Trophoblast cell (in vitro differentiated cells and primary cell): ENCODE measurements around the gene TEX35.

Source experiments
- DNase-seq, 2 donors: peaks; one replicate each; pipeline ENCODE4 v3.0.0-alpha.2; 2016
- H2AFZ ChIP-seq: 2 replicates; pipeline ENCODE4 v1.6.1; 2013; ENCODE audit warnings: low read length, moderate library complexity, mild to moderate bottlenecking; ENCODE audit not compliant: insufficient read depth, poor library complexity
- H2AK5ac ChIP-seq: 2 replicates; pipeline ENCODE4 v1.6.1; 2013; ENCODE audit warnings: mild to moderate bottlenecking, low read length
- H2BK120ac ChIP-seq: 2 replicates; pipeline ENCODE4 v1.6.1; 2013; ENCODE audit warnings: low read length, mild to moderate bottlenecking, moderate library complexity; ENCODE audit not compliant: insufficient read depth, poor library complexity
- H2BK12ac ChIP-seq: 2 replicates; pipeline ENCODE4 v1.6.1; 2013; ENCODE audit warnings: mild to moderate bottlenecking, low read length, moderate library complexity
- H2BK5ac ChIP-seq: 2 replicates; pipeline ENCODE4 v1.6.1; 2013; ENCODE audit warnings: low read length, low read depth, moderate library complexity, mild to moderate bottlenecking; ENCODE audit not compliant: poor library complexity
- H3K14ac ChIP-seq: 2 replicates; pipeline ENCODE4 v1.6.1; 2013; ENCODE audit warnings: mild to moderate bottlenecking, low read length
- H3K18ac ChIP-seq: 2 replicates; pipeline ENCODE4 v1.6.1; 2013; ENCODE audit warnings: mild to moderate bottlenecking, low read length
- H3K23ac ChIP-seq: 2 replicates; pipeline ENCODE4 v1.6.1; 2013; ENCODE audit warnings: low read length
- H3K27ac ChIP-seq: 2 replicates; pipeline ENCODE4 v1.5.1; 2013; ENCODE audit warnings: low read depth, mild to moderate bottlenecking, inconsistent platforms, low read length, moderate library complexity
- H3K27me3 ChIP-seq: 2 replicates; pipeline ENCODE4 v1.6.1; 2013; ENCODE audit warnings: inconsistent platforms, mild to moderate bottlenecking, low read length, moderate library complexity; ENCODE audit not compliant: insufficient read depth
- H3K36me3 ChIP-seq, 2 experiments: 1 replicate in 1 of 2; 2 replicates in 1 of 2; pipeline ENCODE4 v1.6.1; 2013; ENCODE audit warnings: low read length in 2 of 2, mild to moderate bottlenecking in 2 of 2, moderate library complexity in 1 of 2; ENCODE audit not compliant: insufficient read depth in 2 of 2, control insufficient read depth in 1 of 2
- H3K4ac ChIP-seq: 2 replicates; pipeline ENCODE4 v1.6.1; 2013; ENCODE audit warnings: low read depth, mild to moderate bottlenecking, low read length, moderate library complexity
- H3K4me1 ChIP-seq, 2 experiments: 1 replicate in 1 of 2; 2 replicates in 1 of 2; pipeline ENCODE4 v1.6.1; 2013; ENCODE audit warnings: low read length in 2 of 2, mild to moderate bottlenecking in 2 of 2, moderate library complexity in 1 of 2; ENCODE audit not compliant: insufficient read depth in 2 of 2, control insufficient read depth in 1 of 2
- H3K4me2 ChIP-seq: 2 replicates; pipeline ENCODE4 v1.6.1; 2013; ENCODE audit warnings: inconsistent platforms, mild to moderate bottlenecking, low read length, moderate library complexity
- H3K4me3 ChIP-seq: 2 replicates; pipeline ENCODE4 v1.5.1; 2013; ENCODE audit warnings: mild to moderate bottlenecking, low read depth, low read length, inconsistent platforms
- H3K79me1 ChIP-seq: one replicate; pipeline ENCODE4 v1.6.1; 2013; ENCODE audit warnings: low read length
- H3K79me2 ChIP-seq: 2 replicates; pipeline ENCODE4 v1.6.1; 2013; ENCODE audit warnings: low read length, mild to moderate bottlenecking; ENCODE audit not compliant: control insufficient read depth, insufficient read depth, poor library complexity
- H3K9ac ChIP-seq: 2 replicates; pipeline ENCODE4 v1.6.1; 2013; ENCODE audit warnings: mild to moderate bottlenecking, low read length
- H3K9me3 ChIP-seq: 2 replicates; pipeline ENCODE4 v1.6.1; 2013; ENCODE audit warnings: low read depth, mild to moderate bottlenecking, control low read depth, inconsistent platforms, low read length; ENCODE audit not compliant: insufficient read depth
- H4K12ac ChIP-seq: 2 replicates; pipeline ENCODE4 v1.6.1; 2013; ENCODE audit warnings: low read depth, mild to moderate bottlenecking, low read length, moderate library complexity
- H4K8ac ChIP-seq: 2 replicates; pipeline ENCODE4 v1.6.1; 2013; ENCODE audit warnings: low read depth, mild to moderate bottlenecking, low read length, moderate library complexity
- H4K91ac ChIP-seq: one replicate; pipeline ENCODE4 v1.6.1; 2013; ENCODE audit warnings: low read depth, mild to moderate bottlenecking, low read length, moderate library complexity
- WGBS: extraction: QIAGEN DNeasy Blood & Tissue Kit; methylation state at CpG from one replicate; pipeline ENCODE4 v1.1.7; 2013; ENCODE audit warnings: missing lambda C conversion rate; ENCODE audit not compliant: insufficient read length, insufficient coverage; ENCODE audit errors: extremely low coverage; 5-methylcytosine and 5-hydroxymethylcytosine counted together

TEX35 gene

GRCh38 chr1:178537382-178538090 lies 24.6 kb downstream of the TEX35 start:
- H3K79me1 ChIP-seq: peaks cover 2% of the 10 kb centered on the region
- no peak overlapping the region for H2AFZ ChIP-seq
- no peak overlapping the region for H2BK5ac ChIP-seq
- H3K9me3 ChIP-seq: no peaks in the 10 kb centered on the region
- H3K9ac ChIP-seq: no peak overlapping the region
- no peak overlapping the region for H3K4me3 ChIP-seq
- H3K23ac ChIP-seq: no peak overlapping the region
- H4K91ac ChIP-seq: no peak overlapping the region
- no peak overlapping the region for H3K4me2 ChIP-seq
- H2BK120ac ChIP-seq: no peak overlapping the region
- no peak overlapping the region for H3K4ac ChIP-seq
- H3K27me3 ChIP-seq: no peaks in the 10 kb centered on the region
- H3K14ac ChIP-seq: no peak overlapping the region
- no peak overlapping the region for H3K18ac ChIP-seq
- peaks cover 9 to 12% of the 10 kb centered on the region in 2 experiments for H3K4me1 ChIP-seq
- H2AK5ac ChIP-seq: no peak overlapping the region
- no peaks in the 10 kb centered on the region for H3K36me3 ChIP-seq
- no peak overlapping the region for H4K12ac ChIP-seq
- no CpG with 5 or more reads among the region's 20 CpGs for WGBS
- no peak overlapping the region for H2BK12ac ChIP-seq
- H3K27ac ChIP-seq: no peak overlapping the region
- H3K79me2 ChIP-seq: no peaks in the 10 kb centered on the region
- peak; percentile 68 to 71 for DNase-seq
- H4K8ac ChIP-seq: no peak overlapping the region

- no peak overlapping the region for H3K14ac ChIP-seq
- peak; percentile 18 to 28 for DNase-seq
- peaks cover 5% of the 10 kb centered on the region for H3K79me1 ChIP-seq
- no peak overlapping the region for H2AFZ ChIP-seq
- no peak overlapping the region for H3K27ac ChIP-seq
- H3K18ac ChIP-seq: no peak overlapping the region
- no peak overlapping the region for H4K12ac ChIP-seq
- WGBS: no CpG with 5 or more reads among the region's 9 CpGs
- no peaks in the 10 kb centered on the region for H3K79me2 ChIP-seq
- H3K23ac ChIP-seq: no peak overlapping the region
- no peak overlapping the region for H3K4ac ChIP-seq
- H2BK5ac ChIP-seq: no peak overlapping the region
- no peaks in the 10 kb centered on the region for H3K27me3 ChIP-seq
- H2BK12ac ChIP-seq: no peak overlapping the region
- H4K8ac ChIP-seq: no peak overlapping the region
- H2BK120ac ChIP-seq: no peak overlapping the region
- H4K91ac ChIP-seq: no peak overlapping the region
- H3K4me2 ChIP-seq: no peak overlapping the region
- H3K9me3 ChIP-seq: no peaks in the 10 kb centered on the region
- H3K36me3 ChIP-seq: no peaks in the 10 kb centered on the region
- no peak overlapping the region for H2AK5ac ChIP-seq
- peaks cover 9 to 15% of the 10 kb centered on the region in 2 experiments for H3K4me1 ChIP-seq
- no peak overlapping the region for H3K9ac ChIP-seq
- H3K4me3 ChIP-seq: no peak overlapping the region
These were observed 25.4 kb downstream of the TEX35 start for GRCh38 chr1:178538192-178538916.

DNA sequence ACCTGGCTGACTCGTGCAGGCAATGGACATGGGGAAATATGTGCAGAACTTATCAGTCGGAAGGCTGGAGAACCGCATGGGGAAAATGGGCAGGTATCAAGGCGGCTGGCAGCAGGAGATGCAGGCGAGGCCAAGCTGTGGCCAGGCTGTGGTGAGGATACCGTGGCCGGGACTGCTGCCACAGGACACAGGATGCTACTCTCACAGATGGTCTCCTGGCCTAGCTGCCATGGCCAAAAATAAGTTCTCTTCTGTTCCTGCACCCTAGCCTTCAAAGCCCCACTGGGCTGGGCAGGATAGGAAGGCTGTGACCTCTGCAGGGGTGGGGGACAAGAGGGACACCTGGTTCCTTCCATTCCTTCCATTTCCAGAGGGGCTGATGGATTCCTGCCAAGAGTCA lies 26.4 kb downstream of the TEX35 start:
- no peak overlapping the region for H3K23ac ChIP-seq
- H2BK12ac ChIP-seq: no peak overlapping the region
- peaks cover 9 to 15% of the 10 kb centered on the region in 2 experiments for H3K4me1 ChIP-seq
- no peak overlapping the region for H3K27ac ChIP-seq
- no peak overlapping the region for H4K12ac ChIP-seq
- peaks cover 5% of the 10 kb centered on the region for H3K79me1 ChIP-seq
- no peak overlapping the region for H2BK5ac ChIP-seq
- H3K79me2 ChIP-seq: no peaks in the 10 kb centered on the region
- no peak overlapping the region for H2BK120ac ChIP-seq
- H3K4ac ChIP-seq: no peak overlapping the region
- no peak overlapping the region for H2AFZ ChIP-seq
- WGBS: no CpG with 5 or more reads among the region's 7 CpGs
- no peak overlapping the region for H3K4me2 ChIP-seq
- H2AK5ac ChIP-seq: no peak overlapping the region
- H3K4me3 ChIP-seq: no peak overlapping the region
- H3K14ac ChIP-seq: no peak overlapping the region
- no peaks in the 10 kb centered on the region for H3K9me3 ChIP-seq
- no peak overlapping the region for H3K18ac ChIP-seq
- H3K27me3 ChIP-seq: no peaks in the 10 kb centered on the region
- H3K9ac ChIP-seq: no peak overlapping the region
- no peaks in the 10 kb centered on the region for H3K36me3 ChIP-seq
- no peak overlapping the region for H4K91ac ChIP-seq
- no peak overlapping the region for H4K8ac ChIP-seq
- no peak for DNase-seq

GRCh38 chr1:178540204-178540603 lies 27.3 kb downstream of the TEX35 start:
- Histone ChIP-seq H3K27me3 (no peaks in the 10 kb centered on the region), H3K9ac (no peak overlapping the region), H3K4ac (no peak overlapping the region), H4K8ac (no peak overlapping the region), H3K36me3 (no peaks in the 10 kb centered on the region), H3K27ac (no peak overlapping the region), H3K4me3 (no peak overlapping the region), H3K9me3 (no peaks in the 10 kb centered on the region), H3K79me1 (peaks cover 5% of the 10 kb centered on the region), H3K14ac (no peak overlapping the region), H3K4me1 (peaks cover 12 to 20% of the 10 kb centered on the region in 2 experiments), H2BK120ac (no peak overlapping the region), H2AK5ac (no peak overlapping the region), H3K4me2 (no peak overlapping the region), H3K23ac (no peak overlapping the region), H2BK5ac (no peak overlapping the region), H4K12ac (no peak overlapping the region), H3K18ac (no peak overlapping the region), H4K91ac (no peak overlapping the region), H3K79me2 (no peaks in the 10 kb centered on the region), H2AFZ (no peak overlapping the region), H2BK12ac (no peak overlapping the region)
- no CpG with 5 or more reads among the region's 6 CpGs for WGBS
- no peak for DNase-seq
